HUES6 (cell line): ENCODE results near the gene FBXW5.

Experiments used
- H3K27ac ChIP-seq: 2 replicates; pipeline ENCODE4 v1.7.0; 2013; ENCODE audit warnings: low read depth, mild to moderate bottlenecking, low read length, inconsistent platforms
- H3K27me3 ChIP-seq: 2 replicates; pipeline ENCODE4 v1.6.1; 2013; ENCODE audit warnings: low read length; ENCODE audit not compliant: control insufficient read depth, insufficient read depth
- H3K36me3 ChIP-seq: 2 replicates; pipeline ENCODE4 v1.6.1; 2013; ENCODE audit warnings: low read length; ENCODE audit not compliant: control insufficient read depth, insufficient read depth
- H3K4me1 ChIP-seq: 2 replicates; pipeline ENCODE4 v1.6.1; 2013; ENCODE audit warnings: low read length; ENCODE audit not compliant: control insufficient read depth, insufficient read depth
- H3K4me3 ChIP-seq: 2 replicates; pipeline ENCODE4 v1.5.1; 2013; ENCODE audit warnings: low read depth, low read length
- H3K9ac ChIP-seq: one replicate; pipeline ENCODE4 v1.6.1; 2013; ENCODE audit warnings: mild to moderate bottlenecking, low read length
- H3K9me3 ChIP-seq: 2 replicates; pipeline ENCODE4 v1.6.1; 2013; ENCODE audit warnings: low read depth, low read length; ENCODE audit not compliant: control insufficient read depth, insufficient read depth

The FBXW5 gene

DNA sequence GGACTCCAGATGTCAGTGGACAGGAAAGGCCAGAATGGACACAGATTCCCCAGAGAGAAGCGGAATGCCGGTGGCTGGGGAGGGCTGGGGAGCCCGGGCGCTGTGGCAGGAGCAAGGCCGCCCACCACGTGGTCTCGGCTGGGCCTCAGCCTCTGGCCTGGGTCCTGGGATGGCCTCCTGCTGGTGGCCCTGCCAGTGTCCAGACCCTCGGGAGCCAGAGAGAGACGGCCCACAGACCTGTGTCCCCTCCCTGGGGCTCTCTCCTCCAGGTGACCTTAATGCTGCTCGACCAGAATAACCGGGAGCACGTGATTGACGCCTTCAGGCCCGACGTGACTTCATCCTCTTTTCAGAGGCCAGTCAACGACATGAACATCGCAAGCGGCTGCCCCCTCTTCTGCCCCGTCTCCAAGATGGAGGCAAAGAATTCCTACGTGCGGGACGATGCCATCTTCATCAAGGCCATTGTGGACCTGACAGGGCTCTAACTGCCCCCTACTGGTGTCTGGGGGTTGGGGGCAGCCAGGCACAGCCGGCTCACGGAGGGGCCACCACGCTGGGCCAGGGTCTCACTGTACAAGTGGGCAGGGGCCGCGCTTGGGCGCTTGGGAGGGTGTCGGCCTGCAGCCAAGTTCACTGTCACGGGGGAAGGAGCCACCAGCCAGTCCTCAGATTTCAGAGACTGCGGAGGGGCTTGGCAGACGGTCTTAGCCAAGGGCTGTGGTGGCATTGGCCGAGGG, 19.0 kb downstream of the FBXW5 start:
- Histone ChIP-seq H3K4me3 (no peak overlapping the region), H3K27ac (no peak overlapping the region), H3K9ac (no peak overlapping the region), H3K9me3 (no peaks in the 10 kb centered on the region), H3K4me1 (no peaks in the 10 kb centered on the region), H3K27me3 (no peaks in the 10 kb centered on the region), H3K36me3 (peaks cover 78% of the 10 kb centered on the region)

GRCh38 chr9:136923881-136924280, 20.7 kb downstream of the FBXW5 start:
- Histone ChIP-seq H3K9me3 (no peaks in the 10 kb centered on the region), H3K36me3 (peaks cover 83% of the 10 kb centered on the region), H3K9ac (no peak overlapping the region), H3K4me1 (no peaks in the 10 kb centered on the region), H3K27me3 (no peaks in the 10 kb centered on the region), H3K4me3 (no peak overlapping the region), H3K27ac (no peak overlapping the region)

GRCh38 chr9:136922540-136922939, 22.0 kb downstream of the FBXW5 start:
- H3K36me3 ChIP-seq: peaks cover 76% of the 10 kb centered on the region

DNA sequence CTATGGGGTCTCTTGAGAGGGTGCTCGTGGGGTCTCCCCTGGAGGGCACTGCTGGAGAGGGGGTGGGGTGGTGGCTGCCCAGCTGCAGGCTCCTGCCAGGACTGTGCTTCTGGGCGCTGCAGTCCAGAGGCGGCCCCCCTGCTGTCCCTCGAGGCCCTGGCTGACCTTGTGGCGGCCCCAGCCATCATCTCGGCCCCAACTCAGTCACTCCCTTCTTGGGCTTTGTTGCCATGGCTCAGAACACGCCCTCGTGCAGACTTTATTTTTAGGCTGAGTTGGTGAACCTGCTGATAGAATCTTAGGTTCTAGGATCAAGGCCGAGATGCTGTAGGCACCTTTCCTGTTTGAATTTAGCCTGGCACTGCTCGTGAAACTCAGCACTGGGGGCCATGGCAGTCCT, 22.8 kb downstream of the FBXW5 start:
- H3K27ac ChIP-seq: no peak overlapping the region

More at GRCh38 chr9:136922540-136922939, 22.0 kb downstream of the FBXW5 start:
- Histone ChIP-seq H3K27ac (no peak overlapping the region), H3K4me1 (no peaks in the 10 kb centered on the region), H3K9ac (no peak overlapping the region), H3K9me3 (no peaks in the 10 kb centered on the region), H3K27me3 (no peaks in the 10 kb centered on the region), H3K4me3 (no peak overlapping the region)

GRCh38 chr9:136921307-136921706, 23.2 kb downstream of the FBXW5 start:
- no peaks in the 10 kb centered on the region for H3K9me3 ChIP-seq

More for the DNA sequence above, 22.8 kb downstream of the FBXW5 start:
- Histone ChIP-seq H3K9ac (no peak overlapping the region), H3K4me3 (no peak overlapping the region), H3K27me3 (no peaks in the 10 kb centered on the region), H3K9me3 (no peaks in the 10 kb centered on the region), H3K36me3 (peaks cover 76% of the 10 kb centered on the region), H3K4me1 (no peaks in the 10 kb centered on the region)

DNA sequence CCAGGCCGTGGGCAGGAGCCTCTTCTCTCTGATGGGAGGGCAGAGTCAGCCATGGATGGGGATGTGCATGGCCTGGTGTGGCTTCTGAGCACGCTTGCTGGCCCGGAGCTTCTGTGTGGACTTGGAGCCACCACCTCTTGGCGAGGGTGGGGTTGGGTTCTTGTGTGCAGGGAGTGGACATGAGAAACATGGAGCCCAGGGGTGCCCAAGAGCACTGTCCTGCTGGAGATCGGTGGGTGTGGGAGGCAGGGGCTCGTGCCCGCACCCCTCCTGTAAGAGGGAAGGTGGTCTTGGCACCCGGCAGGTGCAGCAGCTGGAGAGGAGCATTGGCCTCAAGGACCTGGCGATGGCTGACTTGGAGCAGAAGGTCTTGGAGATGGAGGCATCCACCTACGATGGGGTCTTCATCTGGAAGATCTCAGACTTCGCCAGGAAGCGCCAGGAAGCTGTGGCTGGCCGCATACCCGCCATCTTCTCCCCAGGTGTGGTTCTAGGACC, 23.8 kb downstream of the FBXW5 start:
- H3K9me3 ChIP-seq: no peaks in the 10 kb centered on the region
- no peaks in the 10 kb centered on the region for H3K4me1 ChIP-seq
- no peak overlapping the region for H3K4me3 ChIP-seq
- peaks cover 76% of the 10 kb centered on the region for H3K36me3 ChIP-seq
- H3K27ac ChIP-seq: no peak overlapping the region
- H3K27me3 ChIP-seq: no peaks in the 10 kb centered on the region
- no peak overlapping the region for H3K9ac ChIP-seq

More at GRCh38 chr9:136921307-136921706, 23.2 kb downstream of the FBXW5 start:
- peaks cover 76% of the 10 kb centered on the region for H3K36me3 ChIP-seq
- H3K4me3 ChIP-seq: no peak overlapping the region
- H3K27ac ChIP-seq: no peak overlapping the region
- H3K27me3 ChIP-seq: no peaks in the 10 kb centered on the region
- no peak overlapping the region for H3K9ac ChIP-seq
- H3K4me1 ChIP-seq: no peaks in the 10 kb centered on the region

DNA sequence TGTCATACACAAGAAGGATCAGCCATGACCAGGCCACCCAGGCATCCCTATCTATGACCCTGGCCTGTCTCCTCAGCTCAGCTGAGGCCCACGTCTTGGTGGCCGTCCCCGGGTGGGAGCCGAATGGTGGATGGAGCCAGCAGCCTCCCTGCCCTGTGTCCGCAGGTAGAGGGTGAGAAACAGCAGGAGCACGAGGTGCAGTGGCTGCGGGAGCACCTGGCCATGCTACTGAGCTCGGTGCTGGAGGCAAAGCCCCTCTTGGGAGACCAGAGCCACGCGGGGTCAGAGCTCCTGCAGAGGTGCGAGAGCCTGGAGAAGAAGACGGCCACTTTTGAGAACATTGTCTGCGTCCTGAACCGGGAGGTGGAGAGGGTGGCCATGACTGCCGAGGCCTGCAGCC, 24.5 kb downstream of the FBXW5 start:
- no peak overlapping the region for H3K4me3 ChIP-seq
- peaks cover 76% of the 10 kb centered on the region for H3K36me3 ChIP-seq
- no peaks in the 10 kb centered on the region for H3K9me3 ChIP-seq
- H3K9ac ChIP-seq: no peak overlapping the region
- no peaks in the 10 kb centered on the region for H3K4me1 ChIP-seq
- no peak overlapping the region for H3K27ac ChIP-seq
- no peaks in the 10 kb centered on the region for H3K27me3 ChIP-seq

- H3K4me3 ChIP-seq: no peak overlapping the region
- H3K36me3 ChIP-seq: peaks cover 78% of the 10 kb centered on the region
- H3K4me1 ChIP-seq: no peaks in the 10 kb centered on the region
- H3K9ac ChIP-seq: no peak overlapping the region
- no peak overlapping the region for H3K27ac ChIP-seq
- no peaks in the 10 kb centered on the region for H3K9me3 ChIP-seq
- H3K27me3 ChIP-seq: no peaks in the 10 kb centered on the region
Measured at GRCh38 chr9:136917902-136918301, 26.6 kb downstream of the FBXW5 start.

DNA sequence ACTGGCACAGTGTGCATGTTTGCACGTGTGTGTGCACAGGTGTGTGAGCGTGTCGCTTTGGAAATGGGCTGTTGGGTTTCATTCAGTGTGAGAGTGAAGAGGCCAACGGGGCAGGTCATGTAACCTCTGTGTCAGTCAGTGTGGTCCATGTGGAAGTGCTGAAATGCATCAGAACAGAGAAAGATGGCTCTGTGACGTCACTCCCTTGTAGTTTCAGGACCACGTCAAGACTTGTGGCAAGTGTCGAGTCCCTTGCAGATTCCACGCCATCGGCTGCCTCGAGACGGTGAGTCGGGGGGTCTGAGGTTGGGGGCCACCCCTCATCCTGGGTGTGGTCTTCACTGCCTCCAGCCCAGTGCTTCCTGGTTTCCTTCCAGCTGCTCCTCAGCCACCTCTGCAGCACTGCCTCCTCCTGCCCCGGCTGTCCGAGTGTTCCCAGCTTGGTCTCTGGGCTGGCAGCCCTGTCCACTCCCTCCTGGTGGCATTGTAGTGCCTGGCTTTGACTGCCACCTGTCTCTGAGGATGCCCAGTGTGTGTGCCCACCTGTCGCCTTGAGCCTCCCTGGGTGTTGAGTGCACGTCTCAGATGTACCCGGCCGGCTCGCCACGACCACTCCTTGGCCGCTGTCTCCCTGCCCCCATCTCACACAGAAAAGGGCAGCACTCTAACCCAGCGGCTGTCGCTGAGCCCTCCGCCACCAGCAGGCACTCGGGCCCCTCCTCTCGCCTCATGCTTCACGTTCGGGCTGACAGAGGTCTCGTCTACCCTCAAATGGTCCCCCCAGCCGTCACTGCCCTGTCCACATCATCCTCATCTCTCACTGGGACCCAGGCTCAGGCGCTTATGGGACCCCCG, 28.0 kb downstream of the FBXW5 start:
- Histone ChIP-seq H3K4me1 (no peaks in the 10 kb centered on the region), H3K4me3 (no peak overlapping the region), H3K27ac (no peak overlapping the region), H3K9me3 (no peaks in the 10 kb centered on the region), H3K36me3 (peaks cover 73% of the 10 kb centered on the region), H3K9ac (no peak overlapping the region), H3K27me3 (no peaks in the 10 kb centered on the region)

- Histone ChIP-seq H3K27me3 (no peaks in the 10 kb centered on the region), H3K27ac (no peak overlapping the region), H3K4me3 (no peak overlapping the region), H3K9me3 (no peaks in the 10 kb centered on the region), H3K36me3 (peaks cover 73% of the 10 kb centered on the region), H3K4me1 (no peaks in the 10 kb centered on the region), H3K9ac (no peak overlapping the region)
Measured at GRCh38 chr9:136915632-136916329, 28.8 kb downstream of the FBXW5 start.
